NCI-H524 (cell line): ENCODE measurements around the gene LAMA3.

Experiments used
- DNase-seq, 2 experiments: peaks; one replicate each; lab custom pipeline; 2025; lab: John Stamatoyannopoulos, UW

LAMA3 gene

DNA sequence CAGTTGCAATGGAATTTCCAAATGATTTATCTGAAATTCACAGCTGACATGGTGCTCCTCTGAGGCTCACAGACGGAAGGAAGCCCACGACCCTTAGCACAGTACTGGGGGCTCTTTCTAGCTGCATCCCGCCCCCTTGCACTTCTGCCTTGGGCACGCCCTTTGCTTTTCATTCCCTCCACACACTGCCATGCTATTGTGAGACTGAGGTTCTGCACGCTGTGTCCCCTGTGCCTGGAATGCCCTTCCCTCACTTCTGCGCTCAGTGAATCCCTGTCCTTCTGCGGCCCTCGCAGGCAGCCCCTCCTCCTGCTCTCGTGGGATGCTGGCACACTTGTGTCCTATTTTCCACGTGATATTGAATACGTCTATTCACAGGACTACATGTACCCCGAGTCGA is 189.9 kb downstream of the LAMA3 start:
- DNase-seq, result no peak

DNA sequence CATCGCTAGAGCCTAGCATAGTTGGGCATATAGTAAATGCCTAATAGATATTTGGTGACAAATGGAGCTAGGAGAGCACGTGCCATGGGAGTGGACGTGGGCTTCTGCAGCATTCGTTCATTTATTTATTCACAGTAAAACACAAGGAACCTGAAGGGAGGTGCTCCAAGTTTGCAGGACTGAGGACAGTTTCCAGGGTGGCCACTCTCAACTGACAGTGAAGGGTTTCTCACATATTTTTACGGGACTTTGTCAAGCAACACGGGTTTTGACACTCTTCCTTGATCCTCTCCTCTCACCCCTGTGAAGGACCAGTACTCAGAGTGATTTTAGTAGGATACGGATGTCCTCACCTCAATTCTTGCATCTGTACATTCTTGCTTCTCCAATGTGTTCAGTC is 190.3 kb downstream of the LAMA3 start:
- DNase-seq, result no peak

DNA sequence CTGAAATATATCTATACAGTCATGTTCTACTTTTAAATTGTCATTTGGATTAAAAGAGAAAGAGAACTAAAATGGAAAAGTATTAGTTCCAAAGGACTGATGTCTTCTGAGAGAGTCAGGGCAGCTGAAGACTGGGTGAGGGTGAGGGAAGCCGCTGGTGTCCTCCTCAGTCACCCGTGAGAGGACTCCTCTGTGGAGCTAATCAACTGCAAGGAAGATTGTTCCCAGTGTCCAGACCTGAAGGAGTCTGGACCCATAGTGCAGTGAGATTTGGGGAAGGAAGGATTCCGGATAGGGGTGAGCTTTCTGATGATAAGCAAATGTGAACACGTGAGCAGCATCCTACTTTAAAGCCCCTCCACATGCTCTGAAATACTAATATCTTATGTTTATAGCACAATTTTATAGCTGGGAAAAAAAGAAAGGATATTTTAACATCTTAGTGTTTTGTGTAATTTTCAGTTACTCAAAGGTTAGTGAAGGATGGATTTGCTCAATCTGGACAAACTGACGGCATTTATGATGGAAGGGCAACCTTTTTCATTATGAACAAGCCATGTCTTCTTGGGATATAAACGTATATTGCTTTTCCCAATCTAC is 190.8 kb downstream of the LAMA3 start:
- no peak for DNase-seq

DNA sequence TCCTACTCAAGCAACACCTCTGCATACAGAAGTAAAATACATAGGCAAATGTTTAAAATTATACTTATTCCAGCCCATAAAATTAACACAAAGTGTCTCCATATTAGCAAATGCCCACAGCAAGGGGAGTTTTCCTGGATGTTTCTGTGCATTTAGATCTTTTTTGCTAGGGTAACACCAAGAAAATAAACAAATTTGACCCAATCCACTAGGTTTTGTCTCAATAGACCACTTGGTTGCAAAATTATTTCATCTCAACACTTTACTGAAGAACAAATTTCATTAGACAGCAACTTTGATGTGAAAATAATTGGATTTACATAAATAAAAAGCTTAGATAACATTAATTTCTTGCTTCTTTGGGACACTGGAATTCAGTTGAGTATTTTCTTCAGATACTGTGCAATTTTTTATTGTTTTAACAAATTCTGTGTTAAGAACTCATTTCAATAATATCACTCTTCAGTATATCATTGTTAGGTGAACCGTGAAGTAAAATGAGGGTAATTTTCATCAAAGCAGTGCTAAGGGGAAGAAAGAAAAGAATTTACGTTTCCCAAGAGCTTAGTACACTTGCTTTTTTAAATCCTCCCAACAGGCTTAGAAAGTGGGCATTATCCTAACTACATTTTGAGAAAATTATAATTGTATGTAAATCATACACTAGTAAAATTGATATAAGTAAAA is 191.8 kb downstream of the LAMA3 start:
- DNase-seq, result no peak

DNA sequence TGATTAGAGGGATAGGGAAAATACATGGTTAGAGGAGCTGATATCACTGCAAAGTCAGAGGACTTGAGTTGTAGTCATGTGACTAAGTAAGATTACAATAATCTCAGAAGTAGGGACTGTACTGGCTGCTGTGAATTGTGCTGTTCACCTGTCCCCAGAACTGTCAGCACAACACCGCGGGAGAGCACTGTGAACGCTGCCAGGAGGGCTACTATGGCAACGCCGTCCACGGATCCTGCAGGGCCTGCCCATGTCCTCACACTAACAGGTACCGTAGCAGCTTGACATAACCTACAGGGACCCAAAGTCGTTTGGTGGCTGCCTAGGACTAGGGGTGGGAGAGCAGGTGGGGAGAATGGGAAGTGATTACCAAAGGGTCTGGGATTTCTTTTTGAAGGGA is 192.5 kb downstream of the LAMA3 start:
- DNase-seq, result no peak

DNA sequence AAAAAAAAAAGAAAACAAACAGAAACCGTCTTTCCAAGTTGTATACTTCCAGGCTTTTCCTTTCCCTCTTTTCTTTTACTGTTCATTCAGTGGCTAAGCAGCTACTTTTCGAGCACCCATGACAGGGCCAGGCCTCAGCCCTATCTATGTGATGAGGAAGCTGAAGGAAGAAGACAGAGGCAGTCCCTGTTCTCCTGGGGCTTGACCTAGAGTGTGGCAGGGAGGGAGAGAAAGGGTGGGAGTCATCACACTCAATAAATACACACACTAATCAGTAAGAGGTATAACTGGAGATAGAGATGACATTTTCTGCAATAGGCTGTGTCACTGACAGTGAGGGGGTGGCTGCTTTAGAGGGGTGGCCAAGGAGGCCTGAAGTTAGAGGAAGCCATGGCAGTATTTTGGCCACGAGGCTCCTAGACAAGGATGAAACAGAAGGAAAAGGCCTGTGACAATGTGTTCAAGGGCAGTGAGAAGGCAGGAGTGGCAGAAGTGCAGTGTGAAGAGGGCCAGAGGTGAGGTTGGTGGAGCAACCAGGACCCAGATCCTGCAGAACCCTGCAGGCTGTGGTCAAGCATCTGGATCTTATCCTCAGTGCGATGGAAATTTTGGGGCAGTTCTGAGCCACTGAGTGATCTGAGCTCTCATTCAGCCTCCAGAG is 193.5 kb downstream of the LAMA3 start:
- DNase-seq, result no peak

DNA sequence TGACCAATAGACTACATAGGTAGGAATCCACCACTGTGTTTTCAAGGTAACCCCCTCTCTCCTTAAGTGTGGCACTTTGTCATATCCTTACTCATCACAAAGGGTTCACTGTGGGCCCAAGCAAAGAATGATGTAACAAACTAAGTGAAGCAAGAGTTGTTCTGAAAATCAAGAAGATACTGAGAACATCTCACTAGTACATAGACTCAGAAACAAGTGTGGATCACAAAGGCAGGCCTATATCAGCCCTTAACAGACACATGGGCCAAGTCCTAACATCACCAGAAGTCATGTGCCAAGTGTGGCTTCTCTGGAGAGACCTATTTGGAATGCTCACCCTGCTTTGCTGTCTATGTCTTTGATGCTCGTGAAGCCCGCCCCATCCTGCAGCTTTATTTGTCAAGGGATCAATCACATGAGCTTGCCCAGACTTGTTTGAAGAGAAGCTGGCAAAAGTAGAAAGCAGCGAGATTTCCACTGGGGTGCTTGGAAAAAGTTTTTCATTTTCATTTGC is 194.1 kb downstream of the LAMA3 start:
- DNase-seq, result no peak

DNA sequence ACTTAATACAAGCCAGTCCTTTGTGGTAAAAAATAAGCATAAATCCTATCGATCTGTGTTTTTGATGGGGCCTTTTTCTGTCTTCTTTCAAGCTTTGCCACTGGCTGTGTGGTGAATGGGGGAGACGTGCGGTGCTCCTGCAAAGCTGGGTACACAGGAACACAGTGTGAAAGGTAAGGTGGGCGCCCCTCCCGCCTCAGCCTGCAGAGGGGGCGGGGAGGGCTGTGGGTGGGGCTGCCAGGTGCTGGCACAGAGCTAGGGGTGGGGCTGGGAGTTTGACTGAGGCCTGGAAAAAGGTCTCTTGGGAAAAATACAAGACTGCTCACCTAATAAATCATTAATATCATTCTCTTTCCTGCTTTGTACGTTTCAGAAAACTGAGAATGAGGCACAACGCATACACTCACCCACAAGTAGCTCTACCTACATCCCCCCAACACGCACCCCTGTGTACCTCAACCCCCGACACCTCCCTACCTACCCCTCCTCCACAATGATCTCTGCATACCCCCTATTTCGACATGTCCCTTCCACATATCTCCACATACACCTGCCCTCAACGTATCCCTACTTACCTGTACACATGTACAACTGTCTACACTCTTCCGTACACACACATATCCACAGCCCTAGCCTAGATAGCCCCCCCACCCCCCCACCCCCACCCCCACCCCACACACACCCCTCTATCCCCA is 195.6 kb downstream of the LAMA3 start:
- no peak for DNase-seq

DNA sequence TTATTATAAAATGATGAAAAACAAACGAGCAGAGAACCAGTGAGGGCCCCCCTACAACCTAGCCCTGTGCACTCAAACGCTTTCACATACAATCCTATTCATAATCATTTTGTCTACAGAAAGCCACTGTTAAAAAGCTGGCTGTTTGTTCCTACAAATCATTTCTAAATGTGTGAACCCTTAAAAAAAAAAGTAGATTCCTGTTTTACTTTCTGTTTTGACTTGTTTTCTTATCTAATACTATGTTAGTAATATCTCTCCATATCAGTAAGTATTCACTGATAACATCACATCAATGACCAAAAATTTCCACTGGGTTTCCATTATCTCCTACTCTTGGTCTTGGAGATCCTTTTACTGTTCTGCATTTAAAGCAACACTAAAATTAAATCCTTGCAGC is 196.5 kb downstream of the LAMA3 start:
- DNase-seq, result no peak

DNA sequence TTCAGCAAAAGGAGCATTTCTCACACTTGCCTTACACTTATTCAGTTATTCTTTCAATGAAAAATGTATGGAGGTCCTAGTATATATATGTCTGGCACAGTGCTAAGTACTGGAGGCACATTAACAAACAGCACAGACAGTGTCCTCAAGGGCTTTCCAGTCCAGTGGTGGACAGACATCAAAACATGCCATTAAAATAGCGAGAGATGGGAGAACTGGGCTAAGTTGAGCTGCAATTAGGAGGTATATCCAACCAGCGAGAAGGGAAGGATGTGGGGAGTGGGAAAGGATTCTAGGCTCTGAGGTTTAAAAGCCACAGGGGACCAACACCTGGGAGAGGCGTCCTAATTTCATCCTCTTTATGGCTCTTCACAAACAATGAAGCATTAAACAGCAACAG is 197.8 kb downstream of the LAMA3 start:
- DNase-seq, result no peak

DNA sequence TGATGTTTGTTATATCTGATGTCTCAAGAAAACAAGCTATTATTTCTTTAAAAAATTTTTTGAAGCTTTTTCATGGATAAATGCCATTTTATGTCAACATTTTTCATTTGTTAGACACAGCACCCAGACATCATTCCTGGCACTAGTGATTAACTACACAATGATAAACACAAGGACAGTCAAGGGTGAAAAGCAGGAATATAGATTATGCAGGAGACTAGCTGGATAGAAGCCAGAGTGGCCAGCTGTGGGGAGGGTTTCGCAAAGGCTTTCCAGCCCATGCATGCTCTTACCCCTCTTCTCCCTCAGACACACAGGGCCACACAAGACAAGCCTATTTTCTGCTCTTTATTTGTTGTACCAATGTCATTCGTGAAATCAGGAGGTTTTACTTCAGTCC is 198.2 kb downstream of the LAMA3 start:
- peak in 1 of 2 experiments; percentile 44 for DNase-seq

DNA sequence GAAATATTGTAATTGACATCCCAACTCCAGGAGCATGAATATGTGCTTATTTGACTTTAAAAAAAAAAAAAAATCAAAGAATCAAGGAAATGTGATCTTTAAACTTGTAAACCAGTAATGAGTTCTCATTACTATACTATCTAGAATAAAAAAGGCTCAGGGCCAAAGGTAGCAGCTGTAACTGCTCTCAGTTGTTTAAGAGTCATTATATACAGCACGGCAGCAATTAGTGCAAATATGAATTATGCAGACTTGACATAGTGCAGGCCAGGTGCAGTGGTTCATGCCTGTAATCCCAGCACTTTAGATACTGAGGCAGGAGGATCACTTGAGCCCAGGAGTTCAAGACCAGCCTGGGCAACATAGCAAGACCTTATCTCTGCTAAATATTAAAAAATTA is 199.6 kb downstream of the LAMA3 start:
- DNase-seq, result no peak

DNA sequence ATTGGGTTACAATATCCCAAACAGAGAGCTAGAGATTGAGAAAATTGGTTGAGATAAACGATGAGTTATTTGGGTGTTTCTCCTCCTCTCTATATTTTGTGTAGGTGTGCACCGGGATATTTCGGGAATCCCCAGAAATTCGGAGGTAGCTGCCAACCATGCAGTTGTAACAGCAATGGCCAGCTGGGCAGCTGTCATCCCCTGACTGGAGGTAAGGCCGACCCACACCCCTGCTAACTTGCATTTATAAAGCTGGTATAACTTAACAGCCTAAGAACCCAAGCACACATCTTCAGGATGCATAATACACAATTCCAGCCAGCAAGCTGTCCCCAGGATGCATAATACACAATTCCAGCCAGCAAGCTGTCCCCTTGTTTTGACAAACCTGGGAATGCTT is 200.7 kb downstream of the LAMA3 start:
- no peak for DNase-seq

DNA sequence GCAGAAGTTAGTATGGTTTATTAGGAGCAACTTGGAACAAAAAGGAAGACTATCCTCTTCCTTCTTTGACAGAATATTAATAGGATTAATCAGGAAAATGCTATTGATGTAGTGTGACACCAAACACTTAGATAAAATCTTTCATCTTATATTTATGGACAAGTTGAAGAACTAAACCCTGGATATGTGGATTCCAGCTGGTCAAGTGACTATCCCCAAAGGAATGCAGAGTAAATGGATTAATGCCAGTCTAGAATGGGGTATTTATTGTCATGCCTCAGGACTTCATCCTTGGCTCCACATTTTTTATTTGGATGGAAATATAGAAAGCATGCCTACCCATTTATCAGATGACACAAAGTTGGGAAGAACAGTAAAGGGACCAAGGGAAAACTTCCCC is 201.3 kb downstream of the LAMA3 start:
- DNase-seq, result no peak

DNA sequence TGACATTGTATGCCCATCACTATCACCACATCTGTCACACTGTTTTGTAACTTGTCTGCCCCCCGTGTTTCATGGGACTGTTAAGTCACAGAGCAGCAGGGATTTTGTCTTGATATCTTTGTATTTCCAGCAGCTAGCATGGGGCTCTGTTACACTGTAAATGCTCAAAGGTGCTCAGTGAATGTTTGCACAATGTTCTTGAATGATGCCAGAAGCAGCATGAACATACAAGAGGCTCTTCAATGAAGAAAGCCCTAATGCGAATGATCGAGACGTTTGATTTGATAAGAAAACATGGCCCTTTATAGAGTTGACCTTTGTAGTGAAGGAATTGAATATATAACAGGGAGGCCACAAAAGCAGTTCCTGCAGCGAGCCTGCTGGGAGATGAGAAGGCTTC is 204.4 kb downstream of the LAMA3 start:
- no peak for DNase-seq

DNA sequence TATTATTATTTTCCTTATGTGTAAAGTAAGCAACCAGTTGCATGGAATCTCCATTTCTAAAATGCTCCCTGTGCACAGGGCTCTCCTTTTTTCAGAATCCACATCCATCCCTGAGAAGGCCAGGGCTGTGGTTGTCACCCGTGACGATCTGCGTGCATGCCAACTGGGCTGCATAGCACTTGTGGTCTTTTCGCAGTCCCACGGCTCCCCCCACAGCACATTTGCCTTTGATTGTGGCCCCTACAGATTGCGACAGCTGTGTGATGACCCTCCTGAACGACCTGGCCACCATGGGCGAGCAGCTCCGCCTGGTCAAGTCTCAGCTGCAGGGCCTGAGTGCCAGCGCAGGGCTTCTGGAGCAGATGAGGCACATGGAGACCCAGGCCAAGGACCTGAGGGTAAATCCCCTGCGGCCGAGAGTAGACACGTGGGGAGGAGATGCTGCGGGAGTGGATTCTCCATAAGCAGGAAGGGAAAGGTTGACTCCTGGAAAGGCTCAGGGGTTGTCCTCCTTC is 205.5 kb downstream of the LAMA3 start:
- no peak for DNase-seq

DNA sequence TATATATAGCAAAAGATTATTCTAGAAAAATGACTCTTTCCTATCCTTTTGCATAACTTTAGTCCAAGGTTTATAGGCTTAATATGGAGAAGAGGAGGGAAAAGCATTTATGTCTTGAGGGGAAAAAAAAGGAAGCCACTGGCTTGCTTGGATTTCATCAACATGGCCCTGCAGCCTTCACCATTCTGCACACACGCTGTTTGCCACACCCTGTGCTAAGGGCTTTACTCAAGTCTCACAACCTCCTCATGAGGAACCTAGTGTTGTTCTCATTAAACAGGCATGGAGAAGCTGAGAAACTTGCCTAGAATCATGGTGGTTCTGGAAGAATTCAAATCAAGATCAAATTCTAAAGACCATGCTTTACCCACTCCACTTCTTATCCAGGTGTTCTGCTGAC is 208.0 kb downstream of the LAMA3 start:
- no peak for DNase-seq

DNA sequence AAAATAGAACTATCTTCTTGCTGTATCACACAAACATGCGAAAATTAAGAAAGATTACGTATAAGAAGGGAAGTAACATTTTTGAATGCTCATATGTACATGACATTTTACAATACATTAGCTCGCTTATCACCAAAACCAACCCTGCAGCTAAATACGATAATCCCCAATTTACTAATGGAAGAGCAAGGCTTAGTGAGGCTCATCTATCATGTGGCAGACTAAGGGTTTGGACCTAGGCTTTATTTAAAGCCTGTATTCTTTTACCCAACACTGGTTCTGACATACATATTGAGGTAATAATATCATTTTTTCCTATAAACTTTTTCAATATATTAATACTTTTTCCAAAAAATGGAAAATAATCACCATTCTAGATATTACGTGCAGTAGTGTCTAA is 208.5 kb downstream of the LAMA3 start:
- no peak for DNase-seq

DNA sequence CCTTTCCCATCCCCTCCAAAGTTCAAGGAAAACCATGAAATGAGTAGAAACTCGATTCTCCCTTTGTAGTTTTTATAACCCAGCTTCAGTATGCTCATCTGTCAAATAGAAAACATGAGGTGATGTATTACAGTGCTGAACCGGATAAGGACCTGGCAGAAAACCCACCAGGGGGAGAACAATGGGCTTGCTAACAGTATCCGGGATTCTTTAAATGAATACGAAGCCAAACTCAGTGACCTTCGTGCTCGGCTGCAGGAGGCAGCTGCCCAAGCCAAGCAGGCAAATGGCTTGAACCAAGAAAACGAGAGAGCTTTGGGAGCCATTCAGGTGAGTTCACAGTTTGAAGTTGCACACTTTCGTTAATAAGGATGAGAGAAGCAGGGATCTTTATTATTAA is 211.7 kb downstream of the LAMA3 start:
- no peak for DNase-seq

DNA sequence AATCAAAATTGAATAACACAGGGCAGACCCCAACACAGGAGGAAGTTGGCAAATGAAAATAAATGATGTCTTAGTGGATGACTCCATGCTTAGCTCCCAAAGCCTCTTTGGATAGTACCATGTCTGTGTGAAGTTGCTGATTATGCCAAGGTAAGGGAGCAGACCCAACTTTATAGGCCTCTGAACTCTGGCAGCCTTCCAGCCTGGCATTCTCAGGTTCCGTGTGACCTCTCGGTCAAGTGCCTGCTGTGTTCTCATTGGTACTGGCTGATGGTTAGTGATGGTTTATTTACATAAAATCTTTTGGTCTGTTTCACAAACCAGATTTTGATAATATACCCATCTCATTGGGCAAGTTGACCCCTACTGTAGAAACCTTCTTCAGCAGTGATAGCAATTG is 213.1 kb downstream of the LAMA3 start:
- DNase-seq, result no peak

DNA sequence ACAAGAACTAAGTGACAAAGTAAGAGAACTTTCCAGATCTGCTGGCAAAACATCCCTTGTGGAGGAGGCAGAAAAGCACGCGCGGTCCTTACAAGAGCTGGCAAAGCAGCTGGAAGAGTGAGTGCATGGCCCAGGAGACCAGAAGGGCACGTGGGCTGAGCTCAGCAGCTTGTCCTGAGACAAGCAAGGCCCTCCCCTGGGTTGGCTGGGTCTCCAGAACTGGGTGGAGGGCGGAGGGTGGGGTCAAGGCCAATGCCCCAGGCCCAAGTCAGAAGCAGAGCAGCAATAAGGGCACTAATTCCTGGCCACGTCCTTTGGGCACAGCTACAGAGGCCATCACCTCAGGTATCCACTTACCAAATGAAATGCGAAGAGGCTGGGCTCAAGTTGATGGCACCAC is 214.7 kb downstream of the LAMA3 start:
- no peak for DNase-seq

DNA sequence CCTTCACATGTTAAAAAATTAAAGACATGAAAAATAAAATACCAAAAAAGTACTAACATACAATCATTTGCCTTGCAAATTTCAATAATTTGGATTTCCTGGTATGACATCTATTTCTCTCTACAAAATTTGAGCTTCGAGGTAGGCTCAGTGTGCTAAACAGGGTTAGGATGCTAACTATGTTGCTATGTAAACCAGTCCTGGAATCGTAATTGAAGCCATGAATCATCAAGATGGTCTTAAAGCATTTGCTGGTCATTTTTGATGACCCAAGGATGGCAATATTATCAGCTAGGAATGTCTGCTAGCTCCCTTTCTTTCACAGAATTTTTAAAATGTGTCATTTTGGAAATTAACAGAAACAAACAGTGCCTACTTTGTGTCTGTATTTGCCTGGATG is 217.4 kb downstream of the LAMA3 start:
- DNase-seq, result no peak

DNA sequence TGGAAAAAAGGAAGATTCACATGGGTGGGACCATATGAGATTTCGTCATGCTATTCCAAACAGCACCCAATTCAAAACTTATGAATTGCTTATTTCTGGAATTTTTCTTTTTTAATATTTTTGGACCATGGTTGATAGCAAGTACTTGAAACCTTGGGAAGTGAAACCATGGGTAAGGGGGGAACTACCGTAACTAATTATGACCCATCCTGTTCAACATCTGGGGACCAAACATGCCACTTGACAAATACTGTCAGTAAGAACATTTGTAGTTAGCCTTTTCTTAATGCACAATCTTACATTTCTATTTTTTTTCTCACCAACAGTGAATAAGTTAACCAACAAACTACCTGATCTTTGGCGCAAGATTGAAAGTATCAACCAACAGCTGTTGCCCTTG is 219.6 kb downstream of the LAMA3 start:
- no peak for DNase-seq
